Progenitor cell of endocrine pancreas (in vitro differentiated cells): Measurements from ENCODE around the gene TMEM147. TPM values are rescaled to one million over a fixed set of nuclear protein-coding genes. Genes with fewer than 3 reads are reported as not detected.

Experiments used
- DNase-seq: peaks from one replicate; pipeline ENCODE4 v3.0.0; 2021; ENCODE audit warnings: low spot score; ENCODE audit not compliant: unreplicated experiment
- H3K27ac Mint-ChIP-seq: 2 replicates; pipeline ENCODE4 v1.8.0; 2021; ENCODE audit warnings: mild to moderate bottlenecking, moderate library complexity, mixed read lengths
- H3K27me3 Mint-ChIP-seq: 2 replicates; pipeline ENCODE4 v1.8.0; 2021; ENCODE audit warnings: mixed read lengths
- H3K36me3 Mint-ChIP-seq: 2 replicates; pipeline ENCODE4 v1.8.0; 2022; ENCODE audit warnings: mixed read lengths; ENCODE audit not compliant: insufficient read depth
- H3K4me1 Mint-ChIP-seq: 2 replicates; pipeline ENCODE4 v1.8.0; 2021; ENCODE audit warnings: low read depth, mixed read lengths
- H3K4me3 Mint-ChIP-seq: 2 replicates; pipeline ENCODE4 v1.8.0; 2021; ENCODE audit warnings: low read depth, mild to moderate bottlenecking, moderate library complexity, mixed read lengths
- H3K9me3 Mint-ChIP-seq: 2 replicates; pipeline ENCODE4 v1.8.0; 2021; ENCODE audit warnings: low read depth, mixed read lengths
- total RNA-seq: library from RNA; stranded (reverse); gene quantifications from 2 replicates; pipeline ENCODE4 v1.2.1, GENCODE V29; 2021
- TF ChIP-seq, protein P1 (sequence below): fragments of 200-600 bp; sonication (generic); IDR thresholded peaks from one replicate; pipeline ENCODE4 v1.5.0; 2021; ENCODE audit warnings: antibody characterized with exemption, mild to moderate bottlenecking; ENCODE audit not compliant: unreplicated experiment

Gene TMEM147
- total RNA-seq, 1 donor from 2014 or later = 95.2 TPM

DNA sequence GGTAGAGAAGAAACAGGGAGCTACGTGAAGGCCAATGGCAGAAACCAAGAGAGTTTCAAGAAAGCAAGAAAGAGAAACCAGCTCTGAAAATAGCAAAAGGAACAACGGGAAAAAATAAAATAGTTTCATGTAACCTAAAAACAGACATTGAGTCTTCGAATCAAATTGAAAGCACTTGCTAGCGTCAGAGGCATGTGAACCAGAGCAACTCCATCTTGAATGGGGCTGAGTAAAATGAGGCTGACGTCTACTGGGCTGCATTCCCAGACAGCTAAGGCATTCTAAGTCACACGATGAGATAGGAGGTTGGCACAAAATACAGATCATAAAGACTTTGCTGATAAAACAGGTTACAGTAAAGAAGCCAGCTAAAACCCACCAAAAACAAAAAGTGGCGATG is 33.3 kb downstream of the TMEM147 start:
- TF ChIP-seq, protein P1, sequence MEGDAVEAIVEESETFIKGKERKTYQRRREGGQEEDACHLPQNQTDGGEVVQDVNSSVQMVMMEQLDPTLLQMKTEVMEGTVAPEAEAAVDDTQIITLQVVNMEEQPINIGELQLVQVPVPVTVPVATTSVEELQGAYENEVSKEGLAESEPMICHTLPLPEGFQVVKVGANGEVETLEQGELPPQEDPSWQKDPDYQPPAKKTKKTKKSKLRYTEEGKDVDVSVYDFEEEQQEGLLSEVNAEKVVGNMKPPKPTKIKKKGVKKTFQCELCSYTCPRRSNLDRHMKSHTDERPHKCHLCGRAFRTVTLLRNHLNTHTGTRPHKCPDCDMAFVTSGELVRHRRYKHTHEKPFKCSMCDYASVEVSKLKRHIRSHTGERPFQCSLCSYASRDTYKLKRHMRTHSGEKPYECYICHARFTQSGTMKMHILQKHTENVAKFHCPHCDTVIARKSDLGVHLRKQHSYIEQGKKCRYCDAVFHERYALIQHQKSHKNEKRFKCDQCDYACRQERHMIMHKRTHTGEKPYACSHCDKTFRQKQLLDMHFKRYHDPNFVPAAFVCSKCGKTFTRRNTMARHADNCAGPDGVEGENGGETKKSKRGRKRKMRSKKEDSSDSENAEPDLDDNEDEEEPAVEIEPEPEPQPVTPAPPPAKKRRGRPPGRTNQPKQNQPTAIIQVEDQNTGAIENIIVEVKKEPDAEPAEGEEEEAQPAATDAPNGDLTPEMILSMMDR = no peak
- Mint-ChIP-seq H3K27ac (no peak overlapping the region), H3K4me3 (no peak overlapping the region), H3K36me3 (no peaks in the 10 kb centered on the region), H3K9me3 (peaks cover 17% of the 10 kb centered on the region), H3K4me1 (no peaks in the 10 kb centered on the region), H3K27me3 (peaks cover 12% of the 10 kb centered on the region)
- DNase-seq = no peak

DNA sequence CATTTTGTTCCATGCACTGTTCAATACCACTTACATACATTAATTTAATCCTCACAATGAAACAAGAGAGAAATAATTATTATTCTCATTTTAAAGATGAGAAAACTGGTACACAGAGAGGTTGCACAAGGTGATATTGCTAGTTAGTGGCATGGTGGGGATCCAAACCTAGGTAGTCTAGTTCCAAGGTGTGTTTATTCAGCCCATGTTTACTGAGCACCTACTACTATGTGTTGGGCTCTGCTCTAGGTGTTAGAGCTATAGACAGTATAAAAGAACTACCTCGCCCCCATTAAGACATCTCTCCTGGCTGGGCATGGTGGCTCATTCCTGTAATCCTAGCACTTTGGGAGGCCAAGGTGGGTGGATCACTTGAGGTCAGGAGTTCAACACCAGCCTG is 37.3 kb downstream of the TMEM147 start:
- Mint-ChIP-seq H3K4me3 (no peak overlapping the region), H3K36me3 (no peaks in the 10 kb centered on the region), H3K9me3 (no peaks in the 10 kb centered on the region), H3K27me3 (peaks cover 36% of the 10 kb centered on the region), H3K27ac (no peak overlapping the region), H3K4me1 (no peaks in the 10 kb centered on the region)
- TF ChIP-seq, protein P1 = no peak
- no peak for DNase-seq

DNA sequence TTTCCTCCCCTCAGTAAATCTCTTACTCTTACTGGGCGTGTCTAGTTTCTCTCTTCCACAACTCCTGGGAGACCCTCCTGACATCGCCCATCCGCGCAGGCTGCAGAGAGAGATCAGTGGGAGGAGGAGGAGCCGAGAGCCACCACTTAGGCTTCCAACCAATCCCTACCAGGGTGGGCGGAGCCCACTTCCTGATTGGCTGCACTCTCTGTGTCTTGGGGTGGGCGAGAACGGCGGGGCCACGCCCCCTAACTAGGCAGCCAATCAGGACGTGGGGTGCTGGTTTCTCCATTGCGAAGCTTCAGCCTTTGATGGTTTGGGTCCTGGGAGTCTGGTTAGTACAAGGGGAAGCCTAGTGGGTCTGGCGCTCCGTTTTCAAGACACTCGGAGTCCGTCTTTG is 40.4 kb downstream of the TMEM147 start, which contains the start of gene PMIS2:
Gene PMIS2 (plus strand): TSS at position 326 of the 400 bp plus-strand sequence. CDS start 87 bp downstream, outside the sequence.
- TF ChIP-seq, protein P1 = no peak
- Mint-ChIP-seq H3K9me3 (no peaks in the 10 kb centered on the region), H3K27ac (no peak within 1 kb of the TSS), H3K36me3 (no peaks in the 10 kb centered on the region), H3K4me3 (no peak within 1 kb of the TSS), H3K27me3 (peaks cover 42% of the 10 kb centered on the region), H3K4me1 (no peaks in the 10 kb centered on the region)
- DNase-seq = no peak

DNA sequence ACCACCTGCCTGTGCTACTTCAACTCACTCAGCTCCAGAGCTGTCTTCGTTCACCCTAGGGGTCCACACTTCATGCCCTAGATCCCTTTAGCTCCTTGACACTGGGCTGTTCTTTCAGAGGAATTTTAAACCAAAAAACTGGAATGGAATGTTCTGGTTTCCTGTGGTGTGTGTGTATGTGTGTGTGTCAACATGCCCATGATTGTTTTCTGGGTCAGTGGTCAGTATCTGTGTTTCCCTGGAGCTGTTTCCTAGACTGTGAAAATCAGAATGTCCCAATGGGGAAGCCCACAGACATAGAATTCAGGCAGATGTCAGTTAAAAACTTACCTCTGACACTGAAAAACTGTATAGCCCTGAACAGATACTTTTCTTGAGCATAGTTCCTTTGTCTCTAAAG is 41.9 kb downstream of the TMEM147 start:
- Mint-ChIP-seq H3K4me3 (no peak overlapping the region), H3K4me1 (peaks cover 1% of the 10 kb centered on the region)

DNA sequence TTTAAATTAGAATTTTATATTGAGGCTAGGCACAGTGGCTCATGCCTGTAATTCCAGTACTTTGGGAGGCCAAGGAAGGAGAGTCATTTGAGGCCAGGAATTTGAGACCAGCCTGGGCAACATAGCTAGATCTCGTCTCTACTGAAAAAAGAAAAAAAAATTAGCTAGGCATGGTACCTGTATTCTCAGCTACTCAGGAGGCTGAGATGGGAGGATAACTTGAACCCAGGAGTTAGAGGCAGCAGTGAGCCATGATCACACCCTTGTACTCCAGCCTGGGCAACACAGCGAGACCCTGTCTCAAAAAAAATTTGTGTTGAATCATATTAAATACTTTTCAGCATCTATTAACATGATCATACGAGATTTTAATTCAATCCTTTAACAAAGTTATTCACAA is 45.4 kb downstream of the TMEM147 start:
- Mint-ChIP-seq H3K4me3 (no peak overlapping the region), H3K9me3 (no peaks in the 10 kb centered on the region), H3K27me3 (peaks cover 22% of the 10 kb centered on the region), H3K27ac (no peak overlapping the region), H3K4me1 (peaks cover 1% of the 10 kb centered on the region), H3K36me3 (no peaks in the 10 kb centered on the region)
- no peak for DNase-seq
- TF ChIP-seq, protein P1 = no peak

More for the DNA sequence above, 41.9 kb downstream of the TMEM147 start:
- peaks cover 41% of the 10 kb centered on the region for H3K27me3 Mint-ChIP-seq
- no peaks in the 10 kb centered on the region for H3K36me3 Mint-ChIP-seq
- DNase-seq = no peak
- H3K27ac Mint-ChIP-seq = no peak overlapping the region
- TF ChIP-seq, protein P1 = no peak
- H3K9me3 Mint-ChIP-seq = no peaks in the 10 kb centered on the region
